ENCODE measurements around the gene HCCS. TPM values are rescaled to one million over a fixed set of nuclear protein-coding genes. Genes with fewer than 3 reads are reported as not detected.

HCCS gene
- total RNA-seq, 1 experiment from 2014 or later: 28.2 TPM

- intact Hi-C loops (cut with micrococcal nuclease): no loop called here
- no peak for DNase-seq (ENCODE audit: low read depth, low spot score)
- ChIA-PET POLR2A (no interaction called here), CTCF (no interaction called here), RAD21 (ENCODE audit: low non-redundant PET in 1 of 2, low total read pairs in 2 of 2, uncharacterized antibody in 2 of 2, unreplicated experiment in 2 of 2) (no interaction called here)
- no peaks in the 10 kb centered on the region for H3K9me3 ChIP-seq (ENCODE audit: control insufficient read depth in 1 of 2, insufficient read depth in 1 of 2, low read depth in 1 of 2, low read length in 2 of 2)
- no peak for ATAC-seq
- H3K4me3 ChIP-seq (replicated peaks in 1 of 2; ENCODE audit: low read depth in 1 of 2, low read length in 2 of 2): no peak overlapping the region
- H3K27me3 ChIP-seq (ENCODE audit: insufficient read depth, low read length): no peaks in the 10 kb centered on the region
- H2AFZ ChIP-seq (ENCODE audit: low read depth, low read length, poor library complexity, severe bottlenecking): no peak overlapping the region
- H3K4me2 ChIP-seq (ENCODE audit: low read length): no peak overlapping the region
- H4K20me1 ChIP-seq (ENCODE audit: insufficient read depth): no peaks in the 10 kb centered on the region
- no peak overlapping the region for H3K27ac ChIP-seq (ENCODE audit: low read depth, low read length)
- H3K9me2 ChIP-seq (ENCODE audit: insufficient read depth): no peaks in the 10 kb centered on the region
- H3K4me1 ChIP-seq (ENCODE audit: control insufficient read depth in 1 of 2, insufficient read depth in 2 of 2, low read length in 2 of 2): peaks cover 0 to 2% of the 10 kb centered on the region in 2 experiments; a peak in 1 of 4 replicates
- no peaks in the 10 kb centered on the region for H3K36me3 ChIP-seq (ENCODE audit: control insufficient read depth in 1 of 2, insufficient read depth in 2 of 2, low read length in 2 of 2)
- no peaks in the 10 kb centered on the region for H3K79me2 ChIP-seq (ENCODE audit: insufficient read depth, low read length)
- TF ChIP-seq ZNF274 (IDR thresholded peaks at IDR 0.05; ENCODE audit: low read depth, low read length): no peak
- no peak for TF ChIP-seq TCF7L2 (IDR thresholded peaks at IDR 0.05; ENCODE audit: borderline replicate concordance, extremely low read depth, insufficient read depth, insufficient read length)
- TF ChIP-seq SP1 (IDR thresholded peaks at IDR 0.05; ENCODE audit: low read depth): no peak
- no peak for TF ChIP-seq YY1 (IDR thresholded peaks at IDR 0.05; ENCODE audit: extremely low read depth, insufficient replicate concordance, low read depth, low read length)
- TF ChIP-seq RAD21 (IDR thresholded peaks at IDR 0.05; ENCODE audit: low read depth): no peak
- TF ChIP-seq SRF (IDR thresholded peaks at IDR 0.05; ENCODE audit: low read depth): no peak
- no peak for TF ChIP-seq POLR2A (IDR thresholded peaks at IDR 0.05; ENCODE audit: borderline replicate concordance, extremely low read depth, insufficient read depth, insufficient read length)
- TF ChIP-seq ELF1 (IDR thresholded peaks at IDR 0.05; ENCODE audit: borderline replicate concordance, low read depth): no peak
- no peak for TF ChIP-seq MAX (IDR thresholded peaks at IDR 0.05)
- no peak for TF ChIP-seq ZFX (IDR thresholded peaks at IDR 0.05)
- no peak for TF ChIP-seq CBX3 (IDR thresholded peaks at IDR 0.05; ENCODE audit: low read depth)
- no peak for TF ChIP-seq EGR1 (IDR thresholded peaks at IDR 0.05; ENCODE audit: low read depth)
- H3K9ac ChIP-seq (ENCODE audit: low read length): no peak overlapping the region
- BruUV-seq (replicated peaks): no TSS peak
These were observed 46.1 kb upstream of the HCCS start for GRCh38 chrX:11064851-11065600.
